ENCODE data around the gene ITGA5. TPM values are rescaled to one million over a fixed set of nuclear protein-coding genes. Genes with fewer than 3 reads are reported as not detected.

ITGA5 gene
- total RNA-seq, 2 experiments from 2014 or later: 13.2 to 37.6 TPM

GRCh38 chr12:54442961-54443360, 23.9 kb upstream of the ITGA5 start:
- no peak overlapping the region for H3K27ac Mint-ChIP-seq
- no peak overlapping the region for H3K4me3 Mint-ChIP-seq
- no peaks in the 10 kb centered on the region for H3K9me3 Mint-ChIP-seq (ENCODE audit: low read depth)
- ATAC-seq (no peak), DNase-seq (no peak)
- no peaks in the 10 kb centered on the region for H3K36me3 Mint-ChIP-seq
- peaks cover 9% of the 10 kb centered on the region for H3K27me3 Mint-ChIP-seq
- no peaks in the 10 kb centered on the region for H3K4me1 Mint-ChIP-seq
- CTCF ChIA-PET: interaction anchor here (1.0 to 33.7 kb wide), 4 partner anchors 11 to 64 kb away, joined by 3 to 705 read pairs (median 6); no protein-coding TSS in a partner anchor

GRCh38 chr12:54442099-54442498, 23.0 kb upstream of the ITGA5 start:
- Mint-ChIP-seq H3K9me3 (ENCODE audit: low read depth) (no peaks in the 10 kb centered on the region), H3K4me3 (no peak overlapping the region), H3K4me1 (peaks cover 2% of the 10 kb centered on the region), H3K36me3 (no peaks in the 10 kb centered on the region), H3K27ac (no peak overlapping the region), H3K27me3 (peaks cover 9% of the 10 kb centered on the region)
- no peak for DNase-seq
- CTCF ChIA-PET: interaction anchor here (1.1 to 33.7 kb wide), 2 partner anchors 21 to 41 kb away, joined by 3 to 705 read pairs; no protein-coding TSS in a partner anchor
- no peak for ATAC-seq

GRCh38 chr12:54439521-54440255, 20.6 kb upstream of the ITGA5 start:
- Mint-ChIP-seq H3K9me3 (ENCODE audit: low read depth) (no peaks in the 10 kb centered on the region), H3K27ac (no peak overlapping the region), H3K4me1 (peaks cover 2% of the 10 kb centered on the region), H3K27me3 (peaks cover 16% of the 10 kb centered on the region), H3K36me3 (no peaks in the 10 kb centered on the region), H3K4me3 (no peak overlapping the region)
- ATAC-seq: peak; percentile 87
- CTCF ChIA-PET: interaction anchor here (0.6 to 33.7 kb wide), 28 partner anchors 9 to 224 kb away, joined by 3 to 705 read pairs (median 4); partner anchors contain the start of genes ITGA5, NCKAP1L and ZNF385A
- no peak for DNase-seq

- Mint-ChIP-seq H3K36me3 (no peaks in the 10 kb centered on the region), H3K4me1 (peaks cover 2% of the 10 kb centered on the region), H3K4me3 (no peak overlapping the region), H3K9me3 (ENCODE audit: low read depth) (no peaks in the 10 kb centered on the region), H3K27ac (no peak overlapping the region), H3K27me3 (peaks cover 16% of the 10 kb centered on the region)
- ATAC-seq: no peak
- no peak for DNase-seq
- CTCF ChIA-PET: interaction anchor here (0.6 to 33.7 kb wide), 31 partner anchors 8 to 225 kb away, joined by 3 to 705 read pairs (median 4); partner anchors contain the start of genes ITGA5, NCKAP1L and ZNF385A
Observed at GRCh38 chr12:54439096-54439495, 20.0 kb upstream of the ITGA5 start.

GRCh38 chr12:54438517-54438916, 19.5 kb upstream of the ITGA5 start:
- ATAC-seq (no peak), DNase-seq (no peak)
- no peak overlapping the region for H3K4me3 Mint-ChIP-seq
- no peaks in the 10 kb centered on the region for H3K36me3 Mint-ChIP-seq
- peaks cover 2% of the 10 kb centered on the region for H3K4me1 Mint-ChIP-seq
- peaks cover 16% of the 10 kb centered on the region for H3K27me3 Mint-ChIP-seq
- no peak overlapping the region for H3K27ac Mint-ChIP-seq
- no peaks in the 10 kb centered on the region for H3K9me3 Mint-ChIP-seq (ENCODE audit: low read depth)
- CTCF ChIA-PET: interaction anchor here (0.7 to 33.7 kb wide), 22 partner anchors 10 to 224 kb away, joined by 3 to 705 read pairs (median 6); partner anchors contain the start of genes ITGA5, NCKAP1L and ZNF385A

GRCh38 chr12:54437697-54438096, 18.6 kb upstream of the ITGA5 start:
- Mint-ChIP-seq H3K27me3 (peaks cover 14% of the 10 kb centered on the region), H3K36me3 (no peaks in the 10 kb centered on the region), H3K4me3 (no peak overlapping the region), H3K4me1 (peaks cover 9% of the 10 kb centered on the region), H3K9me3 (ENCODE audit: low read depth) (no peaks in the 10 kb centered on the region), H3K27ac (no peak overlapping the region)
- no peak for DNase-seq
- no peak for ATAC-seq
- CTCF ChIA-PET: interaction anchor here (0.8 to 33.7 kb wide), 13 partner anchors 9 to 90 kb away, joined by 3 to 705 read pairs (median 23); partner anchors contain the start of gene ITGA5

- no peak for ATAC-seq
- Mint-ChIP-seq H3K36me3 (no peaks in the 10 kb centered on the region), H3K27me3 (peaks cover 10% of the 10 kb centered on the region), H3K4me3 (no peak overlapping the region), H3K9me3 (ENCODE audit: low read depth) (no peaks in the 10 kb centered on the region), H3K27ac (no peak overlapping the region), H3K4me1 (peaks cover 13% of the 10 kb centered on the region)
- no peak for DNase-seq
- CTCF ChIA-PET: interaction anchor here (0.6 to 33.7 kb wide), 12 partner anchors 9 to 65 kb away, joined by 3 to 705 read pairs (median 14); partner anchors contain the start of gene NCKAP1L
Observed at GRCh38 chr12:54437243-54437642, 18.2 kb upstream of the ITGA5 start.

- Mint-ChIP-seq H3K9me3 (ENCODE audit: low read depth) (no peaks in the 10 kb centered on the region), H3K27ac (peak overlapping the region; percentile 77), H3K4me1 (peaks cover 30% of the 10 kb centered on the region), H3K27me3 (peaks cover 17% of the 10 kb centered on the region), H3K36me3 (no peaks in the 10 kb centered on the region), H3K4me3 (peak overlapping the region; percentile 12)
- CTCF ChIA-PET: interaction anchor here (1.0 to 33.7 kb wide), 8 partner anchors 12 to 52 kb away, joined by 3 to 705 read pairs (median 4); no protein-coding TSS in a partner anchor
- DNase-seq: peak; percentile 61
- ATAC-seq: peak; percentile 66
Observed at GRCh38 chr12:54432815-54433164, 13.7 kb upstream of the ITGA5 start.

GRCh38 chr12:54431911-54432814, 13.1 kb upstream of the ITGA5 start:
- no peaks in the 10 kb centered on the region for H3K9me3 Mint-ChIP-seq (ENCODE audit: low read depth)
- H3K4me3 Mint-ChIP-seq: peak overlapping the region; percentile 12
- ATAC-seq: peak; percentile 62
- H3K4me1 Mint-ChIP-seq: peaks cover 28% of the 10 kb centered on the region
- no peaks in the 10 kb centered on the region for H3K36me3 Mint-ChIP-seq
- CTCF ChIA-PET: interaction anchor here (1.2 to 33.7 kb wide), 5 partner anchors 14 to 52 kb away, joined by 3 to 705 read pairs (median 5); no protein-coding TSS in a partner anchor
- H3K27me3 Mint-ChIP-seq: peaks cover 24% of the 10 kb centered on the region
- H3K27ac Mint-ChIP-seq: peak overlapping the region; percentile 77
- DNase-seq: peak; percentile 72

- no peak overlapping the region for H3K27ac Mint-ChIP-seq
- no peaks in the 10 kb centered on the region for H3K9me3 Mint-ChIP-seq (ENCODE audit: low read depth)
- H3K27me3 Mint-ChIP-seq: peaks cover 36% of the 10 kb centered on the region
- H3K36me3 Mint-ChIP-seq: no peaks in the 10 kb centered on the region
- DNase-seq (no peak), ATAC-seq (no peak)
- H3K4me1 Mint-ChIP-seq: peaks cover 28% of the 10 kb centered on the region
- no peak overlapping the region for H3K4me3 Mint-ChIP-seq
- CTCF ChIA-PET: interaction anchor here (1.5 to 33.7 kb wide), 2 partner anchors 10 to 30 kb away, joined by 10 to 705 read pairs; no protein-coding TSS in a partner anchor
Observed at GRCh38 chr12:54430471-54431069, 11.5 kb upstream of the ITGA5 start.

- H3K36me3 Mint-ChIP-seq: no peaks in the 10 kb centered on the region
- H3K9me3 Mint-ChIP-seq (ENCODE audit: low read depth): no peaks in the 10 kb centered on the region
- no peak for DNase-seq
- no peak overlapping the region for H3K4me3 Mint-ChIP-seq
- H3K27me3 Mint-ChIP-seq: peaks cover 42% of the 10 kb centered on the region
- no peak overlapping the region for H3K27ac Mint-ChIP-seq
- peaks cover 28% of the 10 kb centered on the region for H3K4me1 Mint-ChIP-seq
- CTCF ChIA-PET: interaction anchor here (0.8 to 33.7 kb wide), 5 partner anchors 9 to 50 kb away, joined by 3 to 705 read pairs (median 5); no protein-coding TSS in a partner anchor
- ATAC-seq: no peak
Observed at GRCh38 chr12:54429014-54429471, 10.0 kb upstream of the ITGA5 start.

All from activated CD8-positive, alpha-beta memory T cell treated with anti-CD3 and anti-CD28 coated beads, Interleukin-2, amount 10 ng/mL, durations not matched to agents 7 days and 5 days (primary cell).